IMR-90 (cell line): Measurements from ENCODE around the gene GLS2. TPM values are rescaled to one million over a fixed set of nuclear protein-coding genes. Genes with fewer than 3 reads are reported as not detected.

Source experiments
- ATAC-seq: fragments of 200-7000 bp; cut with Tn5 transposase; 2 replicates; pipeline ENCODE4 v1.9.1; 2020; ENCODE audit warnings: low read depth, mild to moderate bottlenecking, moderate library complexity
- BruUV-seq: library from RNA; stranded (reverse); fragments of 400-500 nt; replicated peaks from 2 replicates; lab custom pipeline; 2021; lab: Mats Ljungman, UMichigan
- CTCF ChIA-PET: fragments of 300-600 bp; formaldehyde crosslinking; extraction: SDS; loops from one replicate; lab custom pipeline; 2021; ENCODE audit warnings: antibody characterized with exemption; lab: Yijun Ruan, JAX
- POLR2A ChIA-PET: fragments of 300-600 bp; sonication (Branson Sonifier 250); formaldehyde crosslinking; loops from one replicate; lab custom pipeline; 2022; ENCODE audit warnings: antibody characterized with exemption; ENCODE audit not compliant: unreplicated experiment; lab: Charles Lee
- DNase-seq: peaks from one replicate; pipeline ENCODE4 v3.0.0; 2013
- H2AFZ ChIP-seq: replicated peaks from 2 replicates; pipeline ENCODE3; 2013; ENCODE audit warnings: low read length, mild to moderate bottlenecking; ENCODE audit not compliant: poor library complexity
- H2AK5ac ChIP-seq: 2 replicates; pipeline ENCODE4 v1.6.1; 2013; ENCODE audit warnings: low read depth, low read length, inconsistent platforms
- H2AK9ac ChIP-seq: replicated peaks from 2 replicates; pipeline ENCODE3; 2013; ENCODE audit warnings: mild to moderate bottlenecking, low read depth, low read length, moderate library complexity; ENCODE audit not compliant: poor library complexity
- H2BK120ac ChIP-seq: 2 replicates; pipeline ENCODE4 v1.6.1; 2013; ENCODE audit warnings: low read depth, low read length, inconsistent platforms
- H2BK15ac ChIP-seq: 3 replicates; pipeline ENCODE4 v1.6.1; 2013; ENCODE audit warnings: low read depth, low read length, inconsistent platforms
- H2BK20ac ChIP-seq: 2 replicates; pipeline ENCODE4 v1.6.1; 2013; ENCODE audit warnings: low read depth, mild to moderate bottlenecking, inconsistent platforms, low read length, moderate library complexity
- H2BK5ac ChIP-seq: 2 replicates; pipeline ENCODE4 v1.6.1; 2013; ENCODE audit warnings: mild to moderate bottlenecking, low read depth, low read length, inconsistent platforms; ENCODE audit not compliant: poor library complexity, severe bottlenecking
- H3K14ac ChIP-seq: replicated peaks from 2 replicates; pipeline ENCODE4 v1.6.1; 2013; ENCODE audit warnings: low read depth, low read length, inconsistent platforms
- H3K18ac ChIP-seq: 2 replicates; pipeline ENCODE4 v1.6.1; 2013; ENCODE audit warnings: low read depth, low read length, control low read depth
- H3K23ac ChIP-seq: 2 replicates; pipeline ENCODE4 v1.6.1; 2013; ENCODE audit warnings: low read depth, low read length, inconsistent platforms
- H3K27ac ChIP-seq: 2 replicates; pipeline ENCODE4 v1.5.1; 2013; ENCODE audit warnings: mild to moderate bottlenecking, control low read depth, low read length; ENCODE audit not compliant: insufficient read depth
- H3K27me3 ChIP-seq: 2 replicates; pipeline ENCODE4 v1.6.1; 2013; ENCODE audit warnings: low read length; ENCODE audit not compliant: control insufficient read depth, insufficient read depth
- H3K36me3 ChIP-seq: 2 replicates; pipeline ENCODE4 v1.6.1; 2013; ENCODE audit warnings: low read length, mixed read lengths; ENCODE audit not compliant: control insufficient read depth, insufficient read depth
- H3K4ac ChIP-seq: 2 replicates; pipeline ENCODE4 v1.6.1; 2013; ENCODE audit warnings: low read depth, low read length, inconsistent platforms
- H3K4me1 ChIP-seq: 2 replicates; pipeline ENCODE4 v1.6.1; 2013; ENCODE audit warnings: low read length, mixed read lengths; ENCODE audit not compliant: control insufficient read depth, insufficient read depth
- H3K4me2 ChIP-seq: 2 replicates; pipeline ENCODE4 v1.6.1; 2013; ENCODE audit warnings: low read depth, mild to moderate bottlenecking, control low read depth, low read length, moderate library complexity
- H3K4me3 ChIP-seq: 2 replicates; pipeline ENCODE4 v1.5.1; 2013; ENCODE audit warnings: low read depth, mild to moderate bottlenecking, control low read depth, low read length, moderate library complexity; ENCODE audit not compliant: insufficient read depth
- H3K56ac ChIP-seq: 2 replicates; pipeline ENCODE4 v1.6.1; 2013; ENCODE audit warnings: low read length, inconsistent platforms; ENCODE audit not compliant: insufficient read depth; ENCODE audit errors: extremely low read depth
- H3K79me1 ChIP-seq, 2 experiments: 2 replicates each; pipeline ENCODE4 v1.6.1; 2013; ENCODE audit warnings: low read length in 2 of 2, inconsistent platforms in 1 of 2, low read depth in 1 of 2
- H3K9ac ChIP-seq: 2 replicates; pipeline ENCODE4 v1.6.1; 2013; ENCODE audit warnings: low read depth, low read length, control low read depth
- H3K9me1 ChIP-seq: 2 replicates; pipeline ENCODE4 v1.6.1; 2013; ENCODE audit warnings: low read length, inconsistent platforms; ENCODE audit not compliant: insufficient read depth
- H3K9me3 ChIP-seq: 2 replicates; pipeline ENCODE4 v1.6.1; 2013; ENCODE audit warnings: low read length; ENCODE audit not compliant: control insufficient read depth, insufficient read depth
- H4K20me1 ChIP-seq: 2 replicates; pipeline ENCODE4 v1.6.1; 2013; ENCODE audit warnings: low read length, inconsistent platforms; ENCODE audit not compliant: insufficient read depth
- H4K5ac ChIP-seq: 2 replicates; pipeline ENCODE4 v1.6.1; 2013; ENCODE audit warnings: mild to moderate bottlenecking, low read depth, low read length, control low read depth
- H4K8ac ChIP-seq, 2 experiments: 2 replicates each; pipeline ENCODE4 v1.6.1; 2013; ENCODE audit warnings: low read depth in 2 of 2, low read length in 2 of 2, control low read depth in 1 of 2, inconsistent platforms in 1 of 2
- H4K91ac ChIP-seq: 2 replicates; pipeline ENCODE4 v1.6.1; 2013; ENCODE audit warnings: low read depth, low read length, inconsistent platforms; ENCODE audit not compliant: insufficient read depth
- BHLHE40 ChIP-seq: fragments of 150-350 bp; IDR thresholded peaks from 2 replicates; pipeline ENCODE4 v1.6.1; 2016; ENCODE audit warnings: mild to moderate bottlenecking, low read depth, low read length
- CHD1 ChIP-seq: IDR thresholded peaks from 2 replicates; pipeline ENCODE4 v1.6.1; 2012; ENCODE audit warnings: low read depth, low read length, improper control_type of control experiment
- MAZ ChIP-seq: IDR thresholded peaks from 2 replicates; pipeline ENCODE4 v1.6.1; 2012; ENCODE audit warnings: low read depth, mild to moderate bottlenecking, low read length, improper control_type of control experiment, moderate library complexity, borderline replicate concordance
- NFE2L2 ChIP-seq: fragments of 150-350 bp; IDR thresholded peaks from 2 replicates; pipeline ENCODE4 v1.6.1; 2016; ENCODE audit warnings: low read depth, mild to moderate bottlenecking, low read length
- POLR2A ChIP-seq: IDR thresholded peaks from 2 replicates; pipeline ENCODE4 v1.6.1; 2012; ENCODE audit warnings: mild to moderate bottlenecking, low read depth, low read length
- RAD21 ChIP-seq: IDR thresholded peaks from 2 replicates; pipeline ENCODE4 v1.6.1; 2012; ENCODE audit warnings: low read length, improper control_type of control experiment
- SMC3 ChIP-seq: fragments of 150-350 bp; IDR thresholded peaks from 2 replicates; pipeline ENCODE4 v1.6.1; 2016; ENCODE audit warnings: low read depth, mild to moderate bottlenecking, antibody characterized with exemption, low read length, moderate library complexity
- dilution Hi-C: fragments of 300-500 bp; cut with HindIII; formaldehyde crosslinking; loops from one replicate; pipeline ENCODE4 v1.14.3; 2018; ENCODE audit warnings: low sequenced_read_pairs; ENCODE audit not compliant: unreplicated experiment
- in situ Hi-C: fragments of 300-500 bp; cut with MboI; formaldehyde crosslinking; loops from 3 replicates; pipeline ENCODE4 v1.14.3; 2019; ENCODE audit warnings: low sequenced_read_pairs, inconsistent platforms, mixed read lengths
- intact Hi-C: fragments of 100-400 bp; cut with micrococcal nuclease; formaldehyde crosslinking; loops from 2 replicates; pipeline ENCODE4 v1.10.0; 2022
- polyA plus RNA-seq, 3 experiments: library from polyadenylated mRNA; depleted of rRNA; stranded (reverse); fragments of >200 nt; gene quantifications; 2 replicates each; pipeline ENCODE4 v1.2.3, GENCODE V29; 2012; ENCODE audit warnings: low replicate concordance in 1 of 3
- total RNA-seq: library from RNA; depleted of rRNA; stranded (reverse); fragments of >200 nt; gene quantifications from 2 replicates; pipeline ENCODE4 v1.2.3, GENCODE V29; 2012
- TF ChIP-seq, protein P1 (sequence below): conservative IDR thresholded peaks from 2 replicates; pipeline ENCODE4 v1.5.1; 2012; ENCODE audit warnings: mild to moderate bottlenecking, low read depth, low read length, improper control_type of control experiment

Gene GLS2
- total and polyA plus RNA-seq, 2 of the 4 experiments (the other 2 are of a cell fraction): 0.21 to 0.36 TPM

DNA sequence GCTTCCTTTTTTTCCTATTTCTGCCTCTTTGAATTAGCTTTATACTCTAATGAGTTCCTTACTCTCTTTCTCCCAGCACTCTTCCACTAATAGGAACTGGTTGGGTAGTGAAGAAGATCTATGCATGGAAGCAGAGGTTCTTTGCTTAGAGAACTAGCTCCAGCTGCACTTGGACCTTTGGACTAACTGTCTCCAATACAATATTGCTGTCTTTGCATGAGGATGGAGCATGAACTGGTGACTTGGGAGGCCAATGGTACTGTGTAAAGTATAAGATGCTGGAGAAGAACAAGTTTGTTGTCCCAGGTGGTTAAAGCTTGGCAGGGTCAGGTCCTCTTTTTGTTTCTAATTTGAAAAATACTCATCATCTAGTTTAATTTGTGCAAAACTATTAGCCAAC, 2.4 kb upstream of the GLS2 start:
- H2BK20ac ChIP-seq: no peak overlapping the region
- POLR2A ChIA-PET: no interaction called here

More for the DNA sequence above, 2.4 kb upstream of the GLS2 start:
- CTCF ChIA-PET: interaction anchor here (0.6 kb wide), 1 partner anchor 589 kb away, joined by 5 read pairs; no protein-coding TSS in a partner anchor
- Histone ChIP-seq H3K79me1 (no peaks in the 10 kb centered on the region), H3K18ac (no peak overlapping the region), H3K9ac (no peak overlapping the region), H2AFZ (no peak overlapping the region), H2BK120ac (no peak overlapping the region), H2BK5ac (no peak overlapping the region), H3K14ac (no peak overlapping the region), H3K56ac (no peak overlapping the region), H3K36me3 (no peaks in the 10 kb centered on the region), H3K9me3 (0 out of 2 replicates have a peak, but pooled peaks cover 2% of the 10 kb centered on the region), H3K27me3 (peaks cover 32% of the 10 kb centered on the region), H4K20me1 (no peaks in the 10 kb centered on the region), H2AK5ac (no peak overlapping the region), H3K4ac (no peak overlapping the region), H3K9me1 (0 out of 2 replicates have a peak, but pooled peaks cover 2% of the 10 kb centered on the region), H3K23ac (no peak overlapping the region), H4K91ac (no peak overlapping the region), H3K4me1 (peaks cover 2% of the 10 kb centered on the region; the same call in 1 of the 2 replicates), H3K4me2 (no peak overlapping the region), H3K27ac (no peak overlapping the region), H4K8ac (no peak overlapping the region), H2AK9ac (no peak overlapping the region), H4K5ac (no peak overlapping the region), H3K4me3 (no peak overlapping the region), H2BK15ac (no peak overlapping the region)
- TF ChIP-seq SMC3 (no peak), CHD1 (no peak), RAD21 (no peak), BHLHE40 (no peak), MAZ (no peak), NFE2L2 (no peak), POLR2A (no peak)
- TF ChIP-seq, protein P1, sequence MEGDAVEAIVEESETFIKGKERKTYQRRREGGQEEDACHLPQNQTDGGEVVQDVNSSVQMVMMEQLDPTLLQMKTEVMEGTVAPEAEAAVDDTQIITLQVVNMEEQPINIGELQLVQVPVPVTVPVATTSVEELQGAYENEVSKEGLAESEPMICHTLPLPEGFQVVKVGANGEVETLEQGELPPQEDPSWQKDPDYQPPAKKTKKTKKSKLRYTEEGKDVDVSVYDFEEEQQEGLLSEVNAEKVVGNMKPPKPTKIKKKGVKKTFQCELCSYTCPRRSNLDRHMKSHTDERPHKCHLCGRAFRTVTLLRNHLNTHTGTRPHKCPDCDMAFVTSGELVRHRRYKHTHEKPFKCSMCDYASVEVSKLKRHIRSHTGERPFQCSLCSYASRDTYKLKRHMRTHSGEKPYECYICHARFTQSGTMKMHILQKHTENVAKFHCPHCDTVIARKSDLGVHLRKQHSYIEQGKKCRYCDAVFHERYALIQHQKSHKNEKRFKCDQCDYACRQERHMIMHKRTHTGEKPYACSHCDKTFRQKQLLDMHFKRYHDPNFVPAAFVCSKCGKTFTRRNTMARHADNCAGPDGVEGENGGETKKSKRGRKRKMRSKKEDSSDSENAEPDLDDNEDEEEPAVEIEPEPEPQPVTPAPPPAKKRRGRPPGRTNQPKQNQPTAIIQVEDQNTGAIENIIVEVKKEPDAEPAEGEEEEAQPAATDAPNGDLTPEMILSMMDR: no peak
- dilution Hi-C loops (no loop called here), in situ Hi-C loops (no loop called here), intact Hi-C loops (no loop called here)
- no TSS peak for BruUV-seq
- ATAC-seq: no peak
- no peak for DNase-seq
